Endothelial cell of umbilical vein (primary cell): ENCODE measurements around the gene GLB1L. TPM values are rescaled to one million over a fixed set of nuclear protein-coding genes. Genes with fewer than 3 reads are reported as not detected.

ENCODE experiments used
- BruUV-seq: library from RNA; stranded (reverse); fragments of 400-500 nt; replicated peaks from 2 replicates; lab custom pipeline; 2021; lab: Mats Ljungman, UMichigan
- CTCF ChIA-PET: fragments of 300-600, 350-600 bp; sonication (Branson Sonifier 250); formaldehyde crosslinking; loops from one replicate; lab custom pipeline; 2021; ENCODE audit warnings: antibody characterized with exemption, inconsistent platforms; lab: Charles Lee
- POLR2A ChIA-PET: fragments of 300-600, 350-600 bp; sonication (Branson Sonifier 250); formaldehyde crosslinking; loops from one replicate; lab custom pipeline; 2021; ENCODE audit warnings: antibody characterized with exemption, inconsistent platforms; lab: Charles Lee
- DNase-seq: peaks from one replicate; pipeline ENCODE4 v3.0.0-alpha.2; 2011; ENCODE audit warnings: low read depth, low spot score
- FAIRE-seq: peaks from 2 replicates; lab custom pipeline; 2011; peaks lifted over from hg19 to GRCh38; lab: Jason Lieb, UNC
- H2AFZ ChIP-seq: 2 replicates; pipeline ENCODE4 v1.6.0; 2012; ENCODE audit warnings: low read depth, low read length, control low read depth, inconsistent platforms
- H3K27ac ChIP-seq: 2 replicates; pipeline ENCODE4 v1.5.1; 2011; ENCODE audit warnings: low read depth, mild to moderate bottlenecking, control low read depth, low read length, moderate library complexity; ENCODE audit not compliant: insufficient read depth
- H3K27me3 ChIP-seq, 2 experiments: 2 replicates each; pipeline versions ENCODE4 v1.6.0 to v1.6.1; 2011; ENCODE audit warnings: low read length in 2 of 2, mixed read lengths in 1 of 2; ENCODE audit not compliant: control insufficient read depth in 2 of 2, insufficient read depth in 2 of 2
- H3K36me3 ChIP-seq, 2 experiments: 2 replicates in 1 of 2; 3 replicates in 1 of 2; pipeline ENCODE4 v1.5.1; 2011; ENCODE audit warnings: low read length in 2 of 2, mild to moderate bottlenecking in 1 of 2, moderate library complexity in 1 of 2; ENCODE audit not compliant: control insufficient read depth in 2 of 2, insufficient read depth in 2 of 2; ENCODE audit errors: extremely low read depth in 1 of 2
- H3K4me1 ChIP-seq: 3 replicates; pipeline ENCODE4 v1.5.1; 2011; ENCODE audit warnings: mild to moderate bottlenecking, low read length; ENCODE audit not compliant: control insufficient read depth, insufficient read depth; ENCODE audit errors: extremely low read depth
- H3K4me2 ChIP-seq: 2 replicates; pipeline ENCODE4 v1.6.1; 2011; ENCODE audit warnings: low read length, control low read depth, mixed read lengths; ENCODE audit not compliant: insufficient read depth
- H3K4me3 ChIP-seq, 3 experiments: fragments of 200-600 bp in 1 of 3; sonication (generic), shearing (Covaris generic) in 1 of 3; replicated peaks in 1 of 3; 2 replicates each; pipeline ENCODE4 v1.5.1; 2011 to 2016; ENCODE audit warnings: control low read depth in 3 of 3, low read length in 3 of 3, mild to moderate bottlenecking in 2 of 3, inconsistent platforms in 1 of 3, low read depth in 1 of 3, moderate library complexity in 1 of 3; ENCODE audit not compliant: insufficient read depth in 1 of 3
- H3K79me2 ChIP-seq: 2 replicates; pipeline ENCODE4 v1.6.0; 2012; ENCODE audit warnings: low read length, inconsistent platforms; ENCODE audit not compliant: control insufficient read depth, insufficient read depth
- H3K9ac ChIP-seq: replicated peaks from 2 replicates; pipeline ENCODE3; 2011; ENCODE audit warnings: low read length, control low read depth; ENCODE audit not compliant: insufficient read depth; ENCODE audit errors: extremely low read depth
- H3K9me1 ChIP-seq: replicated peaks from 3 replicates; pipeline ENCODE4 v1.6.0; 2011; ENCODE audit warnings: mild to moderate bottlenecking, low read length; ENCODE audit not compliant: control insufficient read depth, insufficient read depth; ENCODE audit errors: extremely low read depth
- H3K9me3 ChIP-seq: replicated peaks from 2 replicates; pipeline ENCODE4 v1.5.1; 2012; ENCODE audit warnings: low read length, inconsistent platforms; ENCODE audit not compliant: control insufficient read depth, insufficient read depth
- H4K20me1 ChIP-seq: replicated peaks from 2 replicates; pipeline ENCODE3; 2011; ENCODE audit warnings: mild to moderate bottlenecking, low read length; ENCODE audit not compliant: control insufficient read depth, insufficient read depth; ENCODE audit errors: extremely low read depth
- CTCF ChIP-seq, 2 donors: IDR thresholded peaks; 1 replicate in 1 of 2; 2 replicates in 1 of 2; pipeline ENCODE4 v1.5.1; 2011; ENCODE audit warnings: low read length in 2 of 2, mild to moderate bottlenecking in 2 of 2, moderate library complexity in 2 of 2, control low read depth in 1 of 2, inconsistent platforms in 1 of 2, low read depth in 1 of 2; ENCODE audit not compliant: insufficient read depth in 1 of 2; ENCODE audit errors: extremely low read depth in 1 of 2
- EZH2 ChIP-seq: IDR thresholded peaks from 2 replicates; pipeline ENCODE4 v1.6.1; 2012; ENCODE audit warnings: borderline replicate concordance, low read depth, mild to moderate bottlenecking, moderate library complexity, low read length, inconsistent platforms; ENCODE audit not compliant: severe bottlenecking
- FOS ChIP-seq: IDR thresholded peaks from 2 replicates; pipeline ENCODE4 v1.6.1; 2011; ENCODE audit warnings: mild to moderate bottlenecking, low read length, moderate library complexity, borderline replicate concordance; ENCODE audit not compliant: insufficient read depth
- JUN ChIP-seq: IDR thresholded peaks from 2 replicates; pipeline ENCODE4 v1.6.1; 2011; ENCODE audit warnings: borderline replicate concordance, low read depth; ENCODE audit not compliant: insufficient read length, insufficient read depth
- MAX ChIP-seq: IDR thresholded peaks from 2 replicates; pipeline ENCODE4 v1.6.1; 2011; ENCODE audit not compliant: insufficient read depth, insufficient read length
- MYC ChIP-seq: IDR thresholded peaks from one replicate; pipeline ENCODE4 v1.6.1; 2011; ENCODE audit warnings: mild to moderate bottlenecking, low read depth, low read length
- POLR2A ChIP-seq: IDR thresholded peaks from 2 replicates; pipeline ENCODE4 v1.6.1; 2012; ENCODE audit warnings: low read depth, mild to moderate bottlenecking, control low read depth, low read length
- POLR2AphosphoS5 ChIP-seq: IDR thresholded peaks from 2 replicates; pipeline ENCODE4 v1.6.1; 2012; ENCODE audit warnings: low read depth, mild to moderate bottlenecking, control low read depth, low read length, moderate library complexity; ENCODE audit not compliant: insufficient read depth
- dilution Hi-C: fragments of 300-500 bp; cut with MboI; formaldehyde crosslinking; loops from one replicate; pipeline ENCODE4 v1.15.0; 2019; ENCODE audit warnings: low sequenced_read_pairs; ENCODE audit not compliant: extremely low pct_ligation_motif_present
- intact Hi-C: fragments of 100-400 bp; cut with micrococcal nuclease; formaldehyde crosslinking; loops from one replicate; pipeline ENCODE4 v1.10.0; 2022
- polyA plus RNA-seq, 4 experiments: library from polyadenylated mRNA; depleted of rRNA in 3 of 4; stranded (reverse) in 3 of 4; unstranded in 1 of 4; fragments of >200 nt; gene quantifications; 2 replicates each; pipeline versions ENCODE4 v1.2.1 to v1.2.3, GENCODE V29; 2011 to 2012; ENCODE audit warnings: missing spikeins in 1 of 4
- total RNA-seq: library from RNA; stranded (reverse); gene quantifications from 2 replicates; pipeline ENCODE4 v1.2.3, GENCODE V29; 2021

The GLB1L gene
- total and polyA plus RNA-seq, 2 donors (not counting 3 experiments of a cell fraction or from before 2014, with no cell fraction given): 9.2 to 11.9 TPM

- DNase-seq (no peak), FAIRE-seq (no peak)
- no peak overlapping the region for H3K27ac ChIP-seq
- TF ChIP-seq EZH2 (no peak), JUN (no peak), MYC (no peak), FOS (no peak), POLR2AphosphoS5 (no peak), POLR2A (no peak), CTCF (IDR thresholded peaks at IDR 0.05; ENCODE audit: extremely low read depth in 1 of 2, insufficient read depth in 1 of 2, low read depth in 1 of 2, low read length in 2 of 2) (no peak), MAX (no peak)
- H3K4me2 ChIP-seq: no peak overlapping the region
- H3K4me3 ChIP-seq: no peak overlapping the region
- BruUV-seq: no TSS peak
- no peak overlapping the region for H3K9ac ChIP-seq
- intact Hi-C loops (loop anchor here (5.0 kb wide), 1 partner anchor 159 kb away; no protein-coding TSS in a partner anchor), dilution Hi-C loops (no loop called here)
- no peaks in the 10 kb centered on the region for H4K20me1 ChIP-seq
- H3K4me1 ChIP-seq: peaks cover 14% of the 10 kb centered on the region
- H3K36me3 ChIP-seq: peaks cover 3 to 11% of the 10 kb centered on the region in 2 experiments
- H3K79me2 ChIP-seq: no peaks in the 10 kb centered on the region
- H3K27me3 ChIP-seq: no peaks in the 10 kb centered on the region
- no peak overlapping the region for H2AFZ ChIP-seq
- CTCF ChIA-PET: interaction anchor here (1.2 to 1.6 kb wide), 2 partner anchors 11 to 79 kb away, joined by 3 to 6 read pairs; no protein-coding TSS in a partner anchor
- POLR2A ChIA-PET: interaction anchor here (0.6 kb wide), 1 partner anchor 1781 kb away, joined by 8 read pairs; no protein-coding TSS in a partner anchor
- H3K9me3 ChIP-seq: no peaks in the 10 kb centered on the region
- no peaks in the 10 kb centered on the region for H3K9me1 ChIP-seq
Observed at GRCh38 chr2:219215871-219216534, 29.2 kb downstream of the GLB1L start.
